Measurements from ENCODE around the gene ENAH.

DNA sequence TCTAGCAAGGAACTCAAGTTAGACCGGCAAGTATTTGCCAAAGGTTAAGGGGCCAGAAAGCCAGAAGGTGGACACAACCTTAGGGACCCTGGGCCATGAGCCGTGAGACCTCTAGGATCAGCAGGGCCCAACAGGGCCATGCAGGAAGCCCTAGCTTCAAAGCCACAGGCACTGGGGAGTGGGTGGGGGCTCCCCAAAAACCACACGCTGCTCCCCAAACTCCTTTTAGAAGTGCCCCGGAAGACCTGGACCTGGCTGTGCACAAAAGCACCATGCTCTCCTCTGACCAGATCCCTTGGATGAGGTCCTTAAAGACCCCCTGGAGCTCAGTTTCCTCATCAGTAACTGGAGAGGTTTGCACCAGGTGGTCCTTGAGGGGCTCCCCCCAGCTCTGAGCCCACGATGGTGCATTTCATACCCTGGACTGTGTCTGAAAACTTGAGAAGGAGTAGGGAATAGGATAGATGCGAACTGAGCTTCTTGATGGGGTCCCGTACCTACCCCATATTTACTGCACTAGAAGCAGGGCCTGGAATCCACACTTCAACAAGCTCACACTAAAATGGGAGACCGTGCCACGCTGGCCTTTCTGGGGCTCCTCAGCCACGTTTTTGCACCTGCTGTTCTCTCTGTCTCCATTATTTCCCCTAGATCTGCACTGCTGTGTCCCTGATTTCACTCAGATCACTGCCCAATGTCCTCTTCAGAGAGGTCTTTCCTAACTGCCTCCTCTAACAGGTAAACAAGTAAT, 184.5 kb downstream of the ENAH start:
- TF ChIP-seq, protein P1, sequence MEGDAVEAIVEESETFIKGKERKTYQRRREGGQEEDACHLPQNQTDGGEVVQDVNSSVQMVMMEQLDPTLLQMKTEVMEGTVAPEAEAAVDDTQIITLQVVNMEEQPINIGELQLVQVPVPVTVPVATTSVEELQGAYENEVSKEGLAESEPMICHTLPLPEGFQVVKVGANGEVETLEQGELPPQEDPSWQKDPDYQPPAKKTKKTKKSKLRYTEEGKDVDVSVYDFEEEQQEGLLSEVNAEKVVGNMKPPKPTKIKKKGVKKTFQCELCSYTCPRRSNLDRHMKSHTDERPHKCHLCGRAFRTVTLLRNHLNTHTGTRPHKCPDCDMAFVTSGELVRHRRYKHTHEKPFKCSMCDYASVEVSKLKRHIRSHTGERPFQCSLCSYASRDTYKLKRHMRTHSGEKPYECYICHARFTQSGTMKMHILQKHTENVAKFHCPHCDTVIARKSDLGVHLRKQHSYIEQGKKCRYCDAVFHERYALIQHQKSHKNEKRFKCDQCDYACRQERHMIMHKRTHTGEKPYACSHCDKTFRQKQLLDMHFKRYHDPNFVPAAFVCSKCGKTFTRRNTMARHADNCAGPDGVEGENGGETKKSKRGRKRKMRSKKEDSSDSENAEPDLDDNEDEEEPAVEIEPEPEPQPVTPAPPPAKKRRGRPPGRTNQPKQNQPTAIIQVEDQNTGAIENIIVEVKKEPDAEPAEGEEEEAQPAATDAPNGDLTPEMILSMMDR (IDR thresholded peaks at IDR 0.05; ENCODE audit: insufficient read depth, low read depth, low read length) = no peak
- no peak for TF ChIP-seq EZH2 (IDR thresholded peaks at IDR 0.05; ENCODE audit: insufficient read depth, low read length)
